T-helper 17 cell (primary cell): ENCODE results near the gene PRKCE. TPM values are rescaled to one million over a fixed set of nuclear protein-coding genes. Genes with fewer than 3 reads are reported as not detected.

Source experiments
- ATAC-seq: fragments of 150-1000 bp; cut with Tn5 transposase; 2 replicates; pipeline ENCODE4 v1.10.0; 2021; ENCODE audit warnings: mild to moderate bottlenecking, moderate library complexity
- DNase-seq, 3 donors: peaks; one replicate each; pipeline versions ENCODE4 v3.0.0 to v3.0.0-alpha.2; 2020 to 2021
- H3K9me3 ChIP-seq: one replicate; pipeline ENCODE4 v1.7.0; 2013; ENCODE audit warnings: low read length, mild to moderate bottlenecking; ENCODE audit not compliant: control insufficient read depth, poor library complexity, severe bottlenecking
- H3K27ac Mint-ChIP-seq: one replicate; pipeline ENCODE4 v1.8.0; 2022; ENCODE audit warnings: mild to moderate bottlenecking, moderate library complexity, mixed read lengths
- H3K27me3 Mint-ChIP-seq: one replicate; pipeline ENCODE4 v1.8.0; 2022; ENCODE audit warnings: mixed read lengths
- H3K36me3 Mint-ChIP-seq: one replicate; pipeline ENCODE4 v1.8.0; 2022; ENCODE audit warnings: low read depth, mixed read lengths
- H3K4me1 Mint-ChIP-seq: one replicate; pipeline ENCODE4 v1.8.0; 2022; ENCODE audit warnings: mild to moderate bottlenecking, mixed read lengths
- H3K4me3 Mint-ChIP-seq: one replicate; pipeline ENCODE4 v1.8.0; 2022; ENCODE audit warnings: mild to moderate bottlenecking, moderate library complexity, mixed read lengths
- total RNA-seq, 4 donors: library from RNA in 2 of 4; stranded (reverse) in 2 of 4; gene quantifications; one replicate each; pipeline ENCODE4 v1.2.3 and lab custom pipeline; 2022 to 2026

Gene PRKCE
- 10 to 100 TPM; 17.6 to 23.7 TPM for total RNA-seq
- 13.2 to 17.4 reads per million in 2 donors for total RNA-seq (lab: John Stamatoyannopoulos, UW)

GRCh38 chr2:45651415-45652089 is at the start of gene PRKCE:
TSS of gene PRKCE (plus strand) at chr2:45651675.
- peaks cover 5% of the 10 kb centered on the region for H3K36me3 Mint-ChIP-seq
- no peaks in the 10 kb centered on the region for H3K27me3 Mint-ChIP-seq
- ATAC-seq (peak; percentile 18), DNase-seq (peak; percentile 12 to 17 (median 16))
- peaks cover 27% of the 10 kb centered on the region for H3K4me1 Mint-ChIP-seq
- peak within 1 kb of the TSS; percentile 86 for H3K27ac Mint-ChIP-seq
- H3K4me3 Mint-ChIP-seq: peak within 1 kb of the TSS; percentile 92
- H3K9me3 ChIP-seq: no peaks in the 10 kb centered on the region

- DNase-seq (no peak), ATAC-seq (no peak)
- Mint-ChIP-seq H3K36me3 (peaks cover 20% of the 10 kb centered on the region), H3K27ac (no peak overlapping the region), H3K4me1 (peaks cover 10% of the 10 kb centered on the region), H3K27me3 (no peaks in the 10 kb centered on the region), H3K4me3 (no peak overlapping the region)
- no peaks in the 10 kb centered on the region for H3K9me3 ChIP-seq
Observed at GRCh38 chr2:45602624-45603023, 48.9 kb upstream of the PRKCE start.

GRCh38 chr2:45605116-45605515 is 46.4 kb upstream of the PRKCE start:
- DNase-seq (no peak), ATAC-seq (no peak)
- Mint-ChIP-seq H3K27me3 (no peaks in the 10 kb centered on the region), H3K27ac (no peak overlapping the region), H3K4me3 (no peak overlapping the region), H3K4me1 (peaks cover 19% of the 10 kb centered on the region), H3K36me3 (peaks cover 14% of the 10 kb centered on the region)
- H3K9me3 ChIP-seq: no peaks in the 10 kb centered on the region

GRCh38 chr2:45606796-45607195 is 44.7 kb upstream of the PRKCE start:
- H3K4me3 Mint-ChIP-seq: no peak overlapping the region
- H3K27me3 Mint-ChIP-seq: no peaks in the 10 kb centered on the region
- DNase-seq: no peak
- peaks cover 10% of the 10 kb centered on the region for H3K36me3 Mint-ChIP-seq
- ATAC-seq: no peak
- H3K27ac Mint-ChIP-seq: no peak overlapping the region
- peaks cover 19% of the 10 kb centered on the region for H3K4me1 Mint-ChIP-seq
- no peaks in the 10 kb centered on the region for H3K9me3 ChIP-seq

GRCh38 chr2:45607701-45608100 is 43.8 kb upstream of the PRKCE start:
- DNase-seq: no peak
- H3K9me3 ChIP-seq: no peaks in the 10 kb centered on the region
- Mint-ChIP-seq H3K27me3 (no peaks in the 10 kb centered on the region), H3K36me3 (peaks cover 7% of the 10 kb centered on the region), H3K4me1 (peaks cover 19% of the 10 kb centered on the region), H3K27ac (no peak overlapping the region), H3K4me3 (no peak overlapping the region)
- no peak for ATAC-seq

- peak; percentile 10 to 38 (median 13) for DNase-seq
- Mint-ChIP-seq H3K27me3 (no peaks in the 10 kb centered on the region), H3K4me3 (peak overlapping the region; percentile 93), H3K27ac (peak overlapping the region; percentile 94), H3K36me3 (no peaks in the 10 kb centered on the region), H3K4me1 (peaks cover 11% of the 10 kb centered on the region)
- no peaks in the 10 kb centered on the region for H3K9me3 ChIP-seq
- ATAC-seq: peak; percentile 78
Observed at GRCh38 chr2:45610281-45611019, 41.0 kb upstream of the PRKCE start.

- Mint-ChIP-seq H3K27ac (peak within 1 kb of the TSS; percentile 94), H3K36me3 (no peaks in the 10 kb centered on the region), H3K4me3 (peak within 1 kb of the TSS; percentile 93), H3K4me1 (peaks cover 11% of the 10 kb centered on the region), H3K27me3 (peaks cover under 1% of the 10 kb centered on the region)
- ATAC-seq (peak; percentile 87), DNase-seq (peak; percentile 57 to 75 (median 66))
- H3K9me3 ChIP-seq: no peaks in the 10 kb centered on the region
Observed at GRCh38 chr2:45611020-45611859, 40.2 kb upstream of the PRKCE start, which contains the start of gene SRBD1. TSS of gene SRBD1 (minus strand) at chr2:45611267. CDS start at chr2:45605441, 5,826 bp downstream.

GRCh38 chr2:45612285-45612684 is 39.2 kb upstream of the PRKCE start:
- Mint-ChIP-seq H3K36me3 (no peaks in the 10 kb centered on the region), H3K27ac (peak overlapping the region; percentile 94), H3K4me3 (no peak overlapping the region), H3K27me3 (peaks cover 5% of the 10 kb centered on the region), H3K4me1 (peaks cover 10% of the 10 kb centered on the region)
- no peak for DNase-seq
- no peaks in the 10 kb centered on the region for H3K9me3 ChIP-seq
- no peak for ATAC-seq

- Mint-ChIP-seq H3K4me3 (no peak overlapping the region), H3K36me3 (no peaks in the 10 kb centered on the region), H3K27ac (no peak overlapping the region), H3K4me1 (peaks cover 10% of the 10 kb centered on the region), H3K27me3 (peaks cover 5% of the 10 kb centered on the region)
- no peaks in the 10 kb centered on the region for H3K9me3 ChIP-seq
- no peak for ATAC-seq
- no peak for DNase-seq
Observed at GRCh38 chr2:45612731-45613130, 38.7 kb upstream of the PRKCE start.

- ATAC-seq (no peak), DNase-seq (no peak)
- peaks cover 4% of the 10 kb centered on the region for H3K4me1 Mint-ChIP-seq
- H3K9me3 ChIP-seq: no peaks in the 10 kb centered on the region
- no peak overlapping the region for H3K27ac Mint-ChIP-seq
- peaks cover 9% of the 10 kb centered on the region for H3K27me3 Mint-ChIP-seq
- H3K4me3 Mint-ChIP-seq: no peak overlapping the region
- peaks cover 1% of the 10 kb centered on the region for H3K36me3 Mint-ChIP-seq
Observed at GRCh38 chr2:45614330-45614729, 37.1 kb upstream of the PRKCE start.

GRCh38 chr2:45614871-45615415 is 36.5 kb upstream of the PRKCE start:
- peaks cover 2% of the 10 kb centered on the region for H3K36me3 Mint-ChIP-seq
- no peak for DNase-seq
- no peak overlapping the region for H3K27ac Mint-ChIP-seq
- peaks cover 15% of the 10 kb centered on the region for H3K27me3 Mint-ChIP-seq
- no peak for ATAC-seq
- peaks cover 1% of the 10 kb centered on the region for H3K4me1 Mint-ChIP-seq
- no peak overlapping the region for H3K4me3 Mint-ChIP-seq
- H3K9me3 ChIP-seq: no peaks in the 10 kb centered on the region

GRCh38 chr2:45616658-45617411 is 34.6 kb upstream of the PRKCE start:
- Mint-ChIP-seq H3K4me1 (no peaks in the 10 kb centered on the region), H3K27ac (no peak overlapping the region), H3K27me3 (peaks cover 32% of the 10 kb centered on the region), H3K36me3 (peaks cover 4% of the 10 kb centered on the region), H3K4me3 (no peak overlapping the region)
- ATAC-seq (no peak), DNase-seq (no peak)
- no peaks in the 10 kb centered on the region for H3K9me3 ChIP-seq
